Breast epithelium (tissue), 4 donors: Measurements from ENCODE around the gene PCDHGB4. TPM values are rescaled to one million over a fixed set of nuclear protein-coding genes. Genes with fewer than 3 reads are reported as not detected.
"Not testable (repeated sequence)": the region's sequence is repeated elsewhere in the genome, so short reads cannot be mapped to it uniquely, and the experiment has no call there.

Experiments
- DNase-seq, 2 donors: peaks; one replicate each; pipeline ENCODE4 v3.0.0-alpha.2; 2019; ENCODE audit warnings: low spot score in 2 of 2
- H3K27ac ChIP-seq, 2 donors: fragments of 200-600 bp; sonication (generic) in 1 of 2; one replicate each; pipeline ENCODE4 v1.5.1; 2016 to 2019; ENCODE audit warnings: mild to moderate bottlenecking in 1 of 2
- H3K27me3 ChIP-seq, 2 donors: fragments of 200-600 bp; sonication (generic) in 1 of 2; one replicate each; pipeline versions ENCODE4 v1.5.1 to v1.6.0; 2017 to 2019; ENCODE audit warnings: control low read depth in 1 of 2, mild to moderate bottlenecking in 1 of 2
- H3K36me3 ChIP-seq: fragments of 200-600 bp; one replicate; pipeline ENCODE4 v1.5.1; 2019
- H3K4me1 ChIP-seq, 2 donors: fragments of 200-600 bp; sonication (generic); one replicate each; pipeline ENCODE4 v1.5.1; 2016 to 2019; ENCODE audit warnings: control low read depth in 1 of 2
- H3K4me3 ChIP-seq, 3 donors: fragments of 200-600 bp; sonication (generic); 1 replicate in 2 of 3; 2 replicates in 1 of 3; pipeline ENCODE4 v1.5.1; 2016 to 2019; ENCODE audit warnings: mild to moderate bottlenecking in 3 of 3, moderate library complexity in 2 of 3
- H3K9me3 ChIP-seq, 2 donors: fragments of 200-600 bp; sonication (generic) in 1 of 2; one replicate each; pipeline ENCODE4 v1.5.1; 2016 to 2019; ENCODE audit warnings: control low read depth in 1 of 2
- POLR2A ChIP-seq: fragments of 450-650 bp; IDR thresholded peaks from one replicate; pipeline ENCODE4 v1.6.1; 2016; ENCODE audit warnings: antibody characterized with exemption, mild to moderate bottlenecking, moderate library complexity
- POLR2AphosphoS5 ChIP-seq, 3 donors: sonication (generic); formaldehyde crosslinking; IDR thresholded peaks; one replicate each; pipeline ENCODE4 v1.6.1; 2017; ENCODE audit warnings: antibody characterized with exemption in 3 of 3
- intact Hi-C: fragments of 100-400 bp; cut with DNase I; formaldehyde crosslinking; loops from one replicate; pipeline ENCODE4 v1.15.1; 2023; ENCODE audit warnings: low total_unique reads
- total RNA-seq, 3 donors: library from RNA; depleted of rRNA; stranded (reverse); fragments of >200 nt; gene quantifications; one replicate each; pipeline ENCODE4 v1.1.0, GENCODE V29; 2016
- TF ChIP-seq, protein P1 (sequence below), 3 donors: fragments of 450-650 bp; IDR thresholded peaks; one replicate each; pipeline ENCODE4 v1.5.1; 2016 to 2017; ENCODE audit warnings: antibody characterized with exemption in 3 of 3, mild to moderate bottlenecking in 3 of 3, moderate library complexity in 3 of 3

The PCDHGB4 gene
- total RNA-seq, 3 donors from 2014 or later: 5.3 to 10.5 (median 8.9) TPM

DNA sequence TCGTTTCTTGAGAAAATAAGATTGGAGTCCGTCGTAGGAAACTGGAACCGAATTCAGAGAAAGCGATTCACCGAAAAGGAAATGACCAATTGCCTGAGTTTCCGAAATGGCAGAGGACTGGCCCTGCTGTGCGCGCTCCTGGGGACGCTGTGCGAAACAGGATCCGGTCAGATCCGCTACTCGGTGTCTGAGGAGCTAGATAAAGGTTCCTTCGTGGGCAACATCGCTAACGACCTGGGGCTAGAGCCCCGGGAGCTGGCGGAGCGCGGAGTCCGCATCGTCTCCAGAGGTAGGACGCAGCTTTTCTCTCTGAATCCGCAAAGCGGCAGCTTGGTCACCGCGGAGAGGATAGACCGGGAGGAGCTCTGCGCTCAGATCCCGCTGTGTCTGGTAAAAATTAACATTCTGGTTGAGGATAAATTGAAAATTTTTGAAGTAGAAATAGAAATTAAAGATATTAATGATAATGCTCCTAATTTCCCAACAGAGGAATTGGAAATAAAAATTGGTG, 43.5 kb upstream of the PCDHGB4 start:
- Histone ChIP-seq H3K4me1 (no peaks in the 10 kb centered on the region), H3K36me3 (no peaks in the 10 kb centered on the region), H3K9me3 (peaks cover 79 to 98% of the 10 kb centered on the region in 2 donors), H3K27ac (no peak overlapping the region), H3K27me3 (no peaks in the 10 kb centered on the region), H3K4me3 (peak overlapping the region; percentile 7 to 42 (median 13))
- DNase-seq: no peak
- intact Hi-C loops: no loop called here
- no peak for TF ChIP-seq POLR2A
- TF ChIP-seq, protein P1, sequence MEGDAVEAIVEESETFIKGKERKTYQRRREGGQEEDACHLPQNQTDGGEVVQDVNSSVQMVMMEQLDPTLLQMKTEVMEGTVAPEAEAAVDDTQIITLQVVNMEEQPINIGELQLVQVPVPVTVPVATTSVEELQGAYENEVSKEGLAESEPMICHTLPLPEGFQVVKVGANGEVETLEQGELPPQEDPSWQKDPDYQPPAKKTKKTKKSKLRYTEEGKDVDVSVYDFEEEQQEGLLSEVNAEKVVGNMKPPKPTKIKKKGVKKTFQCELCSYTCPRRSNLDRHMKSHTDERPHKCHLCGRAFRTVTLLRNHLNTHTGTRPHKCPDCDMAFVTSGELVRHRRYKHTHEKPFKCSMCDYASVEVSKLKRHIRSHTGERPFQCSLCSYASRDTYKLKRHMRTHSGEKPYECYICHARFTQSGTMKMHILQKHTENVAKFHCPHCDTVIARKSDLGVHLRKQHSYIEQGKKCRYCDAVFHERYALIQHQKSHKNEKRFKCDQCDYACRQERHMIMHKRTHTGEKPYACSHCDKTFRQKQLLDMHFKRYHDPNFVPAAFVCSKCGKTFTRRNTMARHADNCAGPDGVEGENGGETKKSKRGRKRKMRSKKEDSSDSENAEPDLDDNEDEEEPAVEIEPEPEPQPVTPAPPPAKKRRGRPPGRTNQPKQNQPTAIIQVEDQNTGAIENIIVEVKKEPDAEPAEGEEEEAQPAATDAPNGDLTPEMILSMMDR (IDR thresholded peaks at IDR 0.05): no peak
- TF ChIP-seq POLR2AphosphoS5 (IDR thresholded peaks at IDR 0.05): no peak

DNA sequence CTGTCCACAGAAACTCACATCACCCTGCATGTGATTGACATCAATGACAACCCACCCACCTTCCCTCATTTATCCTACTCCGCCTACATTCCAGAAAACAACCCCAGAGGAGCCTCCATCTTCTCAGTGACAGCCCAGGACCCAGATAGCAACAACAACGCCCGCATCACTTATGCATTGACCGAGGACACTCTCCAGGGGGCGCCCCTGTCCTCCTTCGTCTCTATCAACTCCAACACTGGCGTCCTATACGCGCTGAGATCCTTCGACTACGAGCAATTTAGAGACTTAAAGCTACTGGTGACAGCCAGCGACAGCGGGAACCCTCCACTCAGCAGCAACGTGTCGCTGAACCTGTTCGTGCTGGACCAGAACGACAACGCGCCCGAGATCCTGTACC, 42.2 kb upstream of the PCDHGB4 start:
- no peak for DNase-seq
- Histone ChIP-seq H3K36me3 (no peaks in the 10 kb centered on the region), H3K27ac (no peak overlapping the region), H3K27me3 (no peaks in the 10 kb centered on the region), H3K9me3 (peaks cover 71 to 93% of the 10 kb centered on the region in 2 donors), H3K4me1 (no peaks in the 10 kb centered on the region), H3K4me3 (peak overlapping the region in 1 of 3 donors; percentile 17)
- intact Hi-C loops: no loop called here
- TF ChIP-seq POLR2A (no peak), POLR2AphosphoS5 (IDR thresholded peaks at IDR 0.05) (no peak)
- TF ChIP-seq, protein P1 (IDR thresholded peaks at IDR 0.05): no peak

DNA sequence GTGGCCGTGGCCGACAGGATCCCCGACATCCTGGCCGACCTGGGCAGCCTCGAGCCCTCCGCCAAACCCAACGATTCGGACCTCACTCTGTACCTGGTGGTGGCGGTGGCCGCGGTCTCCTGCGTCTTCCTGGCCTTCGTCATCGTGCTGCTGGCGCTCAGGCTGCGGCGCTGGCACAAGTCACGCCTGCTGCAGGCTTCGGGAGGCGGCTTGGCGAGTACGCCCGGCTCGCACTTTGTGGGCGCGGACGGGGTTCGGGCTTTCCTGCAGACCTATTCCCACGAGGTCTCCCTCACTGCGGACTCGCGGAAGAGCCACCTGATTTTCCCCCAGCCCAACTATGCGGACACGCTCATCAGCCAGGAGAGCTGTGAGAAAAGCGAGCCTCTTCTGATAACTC, 41.5 kb upstream of the PCDHGB4 start:
- H3K9me3 ChIP-seq: peaks cover 71 to 93% of the 10 kb centered on the region in 2 donors
- H3K4me3 ChIP-seq, intact Hi-C loops, H3K27ac ChIP-seq, H3K4me1 ChIP-seq, H3K27me3 ChIP-seq, DNase-seq, H3K36me3 ChIP-seq: not testable (repeated sequence)

DNA sequence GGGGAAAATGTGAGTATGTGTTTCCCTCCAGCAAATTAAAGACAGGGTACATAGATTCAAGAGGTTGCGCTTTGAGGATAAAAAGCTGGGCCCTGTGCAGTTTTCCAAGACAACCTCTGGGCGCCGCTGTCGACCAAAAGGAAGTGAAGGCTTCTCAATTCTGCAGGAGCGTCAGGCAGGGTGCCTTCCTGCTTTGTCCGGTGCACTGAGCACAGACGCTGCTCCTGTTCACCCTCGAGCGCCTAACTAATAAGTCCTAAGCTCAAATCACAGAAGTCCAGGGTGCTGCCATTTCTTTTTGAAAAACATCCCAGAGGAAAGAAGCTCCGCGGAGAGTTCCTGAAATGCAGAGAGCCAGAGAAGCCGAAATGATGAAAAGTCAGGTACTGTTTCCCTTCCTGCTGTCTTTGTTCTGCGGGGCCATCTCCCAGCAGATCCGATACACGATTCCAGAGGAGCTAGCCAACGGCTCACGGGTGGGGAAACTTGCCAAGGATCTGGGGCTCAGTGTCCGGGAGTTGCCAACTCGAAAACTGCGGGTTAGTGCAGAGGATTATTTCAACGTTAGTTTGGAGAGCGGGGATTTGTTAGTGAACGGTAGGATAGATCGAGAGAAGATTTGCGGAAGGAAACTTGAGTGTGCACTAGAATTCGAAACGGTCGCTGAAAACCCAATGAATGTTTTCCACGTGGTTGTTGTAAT, 37.4 kb upstream of the PCDHGB4 start, which contains the start of gene PCDHGB1:
PCDHGB1 (plus strand) TSS at position 183 of the 703 bp plus-strand sequence; CDS start at position 345, 162 bp downstream.
- intact Hi-C loops: loop anchor here (2.0 kb wide), 1 partner anchor 29 kb away; no protein-coding TSS in a partner anchor
- H3K27me3 ChIP-seq: peaks cover 0 to 3% of the 10 kb centered on the region in 2 donors
- H3K9me3 ChIP-seq: peaks cover 63 to 89% of the 10 kb centered on the region in 2 donors
- no peak within 1 kb of the TSS for H3K27ac ChIP-seq
- H3K4me1 ChIP-seq: no peaks in the 10 kb centered on the region
- no peaks in the 10 kb centered on the region for H3K36me3 ChIP-seq
- DNase-seq: no peak
- TF ChIP-seq POLR2A (no peak), POLR2AphosphoS5 (IDR thresholded peaks at IDR 0.05) (no peak)
- TF ChIP-seq, protein P1 (IDR thresholded peaks at IDR 0.05): peak in 1 of 3 donors; percentile 35
- H3K4me3 ChIP-seq: peak within 1 kb of the TSS in 1 of 3 donors; percentile 45

DNA sequence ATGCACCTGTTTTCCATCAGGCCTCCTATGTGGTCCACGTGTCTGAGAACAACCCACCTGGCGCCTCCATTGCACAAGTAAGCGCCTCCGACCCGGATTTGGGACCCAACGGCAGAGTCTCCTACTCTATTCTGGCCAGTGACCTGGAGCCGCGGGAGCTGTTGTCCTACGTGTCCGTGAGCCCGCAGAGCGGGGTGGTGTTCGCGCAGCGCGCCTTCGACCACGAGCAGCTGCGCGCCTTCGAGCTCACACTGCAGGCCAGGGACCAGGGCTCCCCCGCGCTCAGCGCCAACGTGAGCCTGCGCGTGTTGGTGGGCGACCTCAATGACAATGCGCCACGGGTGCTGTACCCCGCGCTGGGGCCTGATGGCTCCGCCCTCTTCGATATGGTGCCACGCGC, 35.9 kb upstream of the PCDHGB4 start:
- Histone ChIP-seq H3K4me1 (no peaks in the 10 kb centered on the region), H3K27ac (no peak overlapping the region), H3K27me3 (peaks cover 0 to 3% of the 10 kb centered on the region in 2 donors), H3K9me3 (peaks cover 63 to 91% of the 10 kb centered on the region in 2 donors), H3K4me3 (peak overlapping the region in 1 of 3 donors; percentile 6), H3K36me3 (no peaks in the 10 kb centered on the region)
- intact Hi-C loops: no loop called here
- DNase-seq: no peak
- TF ChIP-seq, protein P1 (IDR thresholded peaks at IDR 0.05): no peak
- no peak for TF ChIP-seq POLR2A
- no peak for TF ChIP-seq POLR2AphosphoS5 (IDR thresholded peaks at IDR 0.05)
